ENCODE data around the gene KIAA1671.

KIAA1671 gene

DNA sequence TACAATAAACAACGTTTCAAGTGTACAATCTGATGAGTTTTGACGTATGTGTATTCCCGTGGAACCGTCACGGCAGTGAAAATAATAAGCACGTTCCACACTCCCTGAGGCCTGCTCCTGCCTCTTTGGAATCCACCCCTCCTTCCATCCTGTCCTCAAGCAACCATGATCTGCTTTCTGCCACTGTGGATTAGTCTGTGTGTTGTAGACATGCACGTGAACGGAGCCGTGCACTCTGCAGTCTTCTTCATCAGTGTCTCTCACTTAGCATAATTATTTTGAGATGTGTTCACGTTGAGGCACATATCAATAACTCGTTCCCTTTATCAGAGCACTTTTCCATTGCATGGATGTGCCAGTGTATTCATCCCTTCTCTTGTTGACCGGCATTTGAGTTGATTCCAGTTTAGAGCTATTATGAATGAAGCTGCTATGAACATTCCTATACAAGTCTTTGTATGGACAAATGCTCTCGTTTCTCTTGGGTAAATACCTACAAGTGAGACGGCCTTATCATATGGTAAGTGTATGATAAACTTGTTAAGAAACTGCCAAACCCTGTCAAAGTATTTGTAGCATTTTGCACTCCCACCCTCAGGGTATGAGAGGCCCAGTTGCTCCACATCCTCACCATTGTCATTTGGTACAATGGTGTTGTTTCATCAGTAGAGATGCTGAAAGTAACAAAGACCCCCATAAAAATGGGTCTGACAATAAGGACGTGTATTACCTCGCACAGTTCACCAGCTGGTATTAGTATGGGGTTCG, 144.3 kb downstream of the KIAA1671 start:
- DNase-seq, result no peak

DNA sequence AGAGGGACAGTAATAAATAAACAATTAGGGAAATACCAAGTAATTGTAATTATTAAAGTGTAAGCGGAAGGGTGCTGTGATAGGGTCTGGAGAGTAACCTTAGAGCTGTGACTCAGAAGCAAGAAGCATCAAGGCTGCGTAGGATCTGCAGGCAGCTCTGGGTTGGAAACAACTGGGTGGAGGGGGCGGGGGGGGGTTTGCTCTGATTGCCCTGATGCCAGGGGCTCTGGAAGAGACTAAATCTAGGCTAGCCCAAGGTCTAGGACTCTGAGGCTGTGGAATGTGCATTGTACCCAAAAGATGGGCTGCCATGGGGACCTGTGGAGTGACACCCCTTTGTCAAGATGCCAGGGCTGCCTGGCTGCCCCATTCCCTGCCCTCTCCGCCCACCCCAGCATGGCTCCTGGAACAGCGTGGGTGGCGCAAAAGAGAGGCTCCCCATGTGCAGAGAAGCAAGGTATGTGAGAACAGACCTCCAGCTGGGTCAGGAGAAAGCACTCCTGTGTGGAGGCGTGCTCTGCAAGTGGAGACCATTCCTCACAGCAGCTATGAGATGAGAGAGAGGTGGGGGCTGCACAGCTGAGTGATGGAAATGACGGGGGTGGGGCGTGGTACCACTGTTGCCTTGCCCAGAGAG, 146.0 kb downstream of the KIAA1671 start:
- no peak for DNase-seq

DNA sequence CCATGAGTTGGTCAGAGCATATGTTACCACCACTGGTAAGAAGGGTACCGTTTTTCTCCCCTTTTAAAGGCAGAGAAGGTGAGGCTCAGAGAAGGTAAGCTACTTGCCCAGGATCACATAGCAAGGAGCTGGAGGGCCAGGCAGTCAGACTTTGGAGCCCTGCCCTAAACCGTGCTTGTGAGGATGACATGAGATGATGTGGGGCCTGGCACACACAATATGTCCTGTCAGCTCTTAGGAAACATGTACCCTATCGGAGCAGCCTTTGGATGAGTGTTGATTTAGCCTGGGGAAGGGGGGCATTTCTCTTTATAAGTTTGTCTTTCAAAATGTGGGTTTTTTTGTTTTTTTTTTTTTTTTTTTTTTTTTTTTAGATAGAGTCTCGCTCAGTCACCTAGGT, 146.7 kb downstream of the KIAA1671 start:
- DNase-seq, result no peak

DNA sequence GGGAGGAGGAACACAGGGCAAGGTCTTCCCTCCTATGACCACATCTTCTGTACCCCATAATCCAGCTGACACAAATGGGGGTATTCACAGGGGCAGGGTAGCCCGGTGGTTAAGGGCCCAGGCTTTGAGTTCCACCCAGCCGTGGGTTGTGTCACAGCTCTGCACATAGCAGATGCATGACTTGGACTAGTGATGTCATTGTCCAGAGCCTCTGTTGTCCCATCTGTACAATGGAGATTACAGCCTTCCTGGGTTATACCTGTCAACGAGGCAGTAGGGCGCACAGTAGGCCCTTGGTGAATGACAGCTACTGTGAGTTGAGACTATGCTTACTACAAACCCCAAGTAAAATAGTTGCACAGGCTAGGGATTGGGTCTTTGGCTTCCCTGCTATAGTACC, 147.9 kb downstream of the KIAA1671 start:
- DNase-seq, result no peak

DNA sequence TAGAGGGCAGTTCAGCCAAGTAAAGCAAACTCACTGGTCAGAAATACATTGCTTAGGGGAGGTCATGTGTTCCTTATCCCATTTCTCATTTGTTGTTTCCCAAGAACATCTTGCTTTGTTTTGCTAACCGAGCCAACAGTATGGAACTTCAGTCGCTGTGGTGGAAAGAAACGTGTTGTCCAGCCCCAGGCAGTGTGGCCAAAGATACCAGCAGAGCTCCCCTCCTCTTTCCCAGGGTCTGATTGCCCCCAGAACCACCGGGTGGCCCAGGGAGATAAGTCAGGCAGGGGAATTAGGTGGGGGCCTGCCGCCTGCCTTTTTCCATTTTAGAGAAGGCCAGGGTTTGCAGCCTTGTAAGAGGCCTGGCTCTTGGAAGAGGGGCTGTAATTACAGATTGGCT, 148.4 kb downstream of the KIAA1671 start:
- DNase-seq, result no peak

DNA sequence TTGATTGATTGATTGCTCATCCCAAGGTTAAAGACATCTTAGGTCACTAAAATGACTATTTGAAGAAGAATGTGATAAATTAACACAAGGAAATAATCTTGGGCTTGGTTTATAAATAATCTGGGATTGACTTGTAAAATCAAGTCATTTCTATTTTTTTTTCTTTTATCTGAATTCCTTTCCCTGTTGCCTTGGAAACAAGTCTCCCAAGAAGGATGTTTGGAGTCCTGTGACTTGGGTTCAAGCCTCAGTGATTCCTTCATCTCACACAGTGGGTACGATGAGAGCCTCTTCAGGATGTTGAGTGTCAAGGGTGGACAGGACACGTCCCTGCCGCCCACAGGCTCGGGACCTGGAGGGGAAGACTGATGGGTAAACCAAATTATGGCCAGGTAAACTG, 149.0 kb downstream of the KIAA1671 start:
- DNase-seq, result no peak

DNA sequence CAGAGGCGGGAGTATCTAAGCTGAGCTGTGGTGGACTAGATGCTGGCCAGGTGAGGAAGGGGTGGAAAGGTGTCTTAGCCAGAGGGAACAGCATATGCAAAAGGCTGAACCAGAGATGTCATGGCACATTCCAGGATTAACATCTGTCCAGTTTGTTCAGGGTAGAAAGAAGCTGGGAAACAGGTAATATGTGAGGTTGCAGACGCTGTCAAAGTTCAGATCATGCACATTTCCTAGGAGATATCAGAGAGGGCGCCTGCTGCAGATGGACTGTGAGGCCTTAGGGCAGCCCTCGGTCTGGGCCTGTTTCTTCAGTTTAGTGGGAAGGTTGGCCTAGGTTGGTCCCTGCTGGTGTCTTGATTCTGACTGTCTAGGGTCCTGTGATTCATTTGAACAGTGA, 149.5 kb downstream of the KIAA1671 start:
- DNase-seq, result no peak

DNA sequence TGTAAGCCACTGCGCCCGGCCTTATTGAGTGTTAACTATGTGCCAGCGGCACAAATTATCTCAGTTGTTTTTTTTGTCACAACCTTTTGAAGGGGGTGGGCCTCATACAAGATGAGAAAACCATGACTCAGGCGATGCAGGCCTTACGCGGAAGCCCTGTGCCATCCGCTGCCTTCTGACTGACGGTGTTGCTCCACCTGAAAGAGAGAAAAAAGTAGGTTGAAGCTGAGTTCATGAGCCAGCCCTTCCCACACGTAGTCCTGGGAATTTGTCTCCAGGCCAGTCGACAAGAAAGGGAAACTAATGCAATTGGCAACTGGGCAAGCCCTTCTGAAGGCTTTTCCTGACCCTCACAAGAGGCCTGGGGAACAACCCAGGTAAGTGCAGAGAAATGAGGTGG, 150.2 kb downstream of the KIAA1671 start:
- DNase-seq, result no peak

DNA sequence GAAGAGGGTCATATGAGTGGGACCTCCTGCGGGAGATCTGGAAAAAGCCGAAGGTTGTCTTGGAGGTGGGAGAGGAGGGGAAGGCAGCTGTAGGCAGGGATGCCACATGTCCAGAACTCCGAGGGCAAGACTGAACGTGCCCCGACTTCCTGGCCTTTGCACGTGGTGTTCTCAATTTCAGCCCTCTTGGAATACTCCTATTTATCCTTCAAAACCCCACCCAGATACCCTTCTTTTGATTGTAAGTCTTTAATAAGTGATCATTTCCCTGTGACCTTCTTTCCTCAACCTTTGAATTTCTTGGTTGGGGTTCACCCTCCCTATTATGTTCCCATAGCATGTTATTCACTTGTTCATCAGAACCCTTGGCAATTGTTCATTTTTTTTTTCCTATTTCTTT, 151.9 kb downstream of the KIAA1671 start:
- no peak for DNase-seq

DNA sequence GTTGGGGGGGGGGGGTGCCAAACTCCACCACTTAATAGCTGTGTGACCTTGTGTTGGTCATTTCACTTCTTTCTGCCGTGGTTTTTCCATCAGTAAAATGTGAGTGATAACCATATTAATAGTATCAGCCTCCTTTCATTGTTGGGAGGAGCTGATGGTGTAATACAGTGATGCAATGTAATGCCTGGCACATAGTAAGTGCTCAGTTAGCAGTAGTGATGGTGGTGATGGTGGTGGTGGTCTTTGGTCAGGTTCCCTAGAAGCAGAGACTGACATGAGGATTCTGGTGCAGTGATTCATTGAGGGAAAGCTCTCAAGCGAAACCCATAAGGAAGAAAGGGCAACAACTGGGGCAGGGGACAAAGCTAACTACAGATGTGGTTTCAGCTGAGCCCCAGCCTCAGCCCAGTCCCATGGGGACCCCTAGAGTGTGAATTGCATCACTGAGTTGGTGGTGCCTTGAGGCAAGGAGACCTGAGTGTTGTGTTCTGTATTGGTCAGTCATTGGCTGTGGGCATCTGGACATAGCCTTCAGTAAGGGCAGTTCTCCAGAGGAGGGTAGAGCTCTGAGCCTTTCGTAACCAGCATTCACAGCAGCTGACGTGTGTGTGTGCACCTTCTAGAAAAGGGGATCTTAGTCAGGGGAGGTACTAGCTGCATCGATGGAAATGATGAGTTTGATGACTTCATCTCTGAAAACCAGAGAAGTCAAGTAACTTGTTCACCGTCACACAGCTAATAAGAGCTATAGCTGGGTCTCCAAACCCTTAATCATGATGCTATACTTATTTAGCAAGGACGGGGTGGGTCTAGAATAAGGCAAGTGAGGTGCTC, 153.5 kb downstream of the KIAA1671 start:
- no peak for DNase-seq

DNA sequence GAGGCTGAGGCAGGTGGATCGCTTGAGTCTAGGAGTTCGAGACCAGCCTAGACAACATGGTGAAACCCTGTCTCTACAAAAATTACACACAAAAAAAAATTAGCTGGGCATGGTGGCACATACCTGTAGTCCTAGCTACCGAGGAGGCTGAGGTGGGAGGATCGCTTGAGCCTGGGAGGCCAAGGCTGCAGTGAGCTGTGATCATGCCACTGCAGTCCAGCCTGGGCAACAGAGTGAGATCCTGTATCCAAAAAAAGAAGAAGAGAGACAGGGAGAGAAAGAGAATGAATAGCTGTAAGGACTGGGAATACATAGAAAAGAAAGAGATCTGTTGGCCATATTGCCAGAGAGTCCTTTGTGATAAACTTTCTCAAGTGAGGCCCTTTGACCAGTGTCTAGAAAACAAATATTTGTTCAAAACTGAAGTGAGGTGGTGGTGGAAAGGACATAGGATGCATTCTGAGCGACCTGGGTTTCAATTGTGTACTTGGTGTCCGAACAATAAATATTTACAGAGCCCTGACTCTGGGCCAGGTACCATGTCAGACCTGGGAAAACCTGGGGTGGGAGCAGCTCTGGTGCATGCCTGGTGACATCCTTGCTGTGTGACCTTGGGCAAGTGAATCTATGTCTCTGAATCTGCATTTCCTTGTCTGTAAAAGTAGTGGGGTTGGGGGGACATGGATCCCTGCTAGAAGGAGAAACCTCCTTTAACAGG, 157.5 kb downstream of the KIAA1671 start:
- no peak for DNase-seq

DNA sequence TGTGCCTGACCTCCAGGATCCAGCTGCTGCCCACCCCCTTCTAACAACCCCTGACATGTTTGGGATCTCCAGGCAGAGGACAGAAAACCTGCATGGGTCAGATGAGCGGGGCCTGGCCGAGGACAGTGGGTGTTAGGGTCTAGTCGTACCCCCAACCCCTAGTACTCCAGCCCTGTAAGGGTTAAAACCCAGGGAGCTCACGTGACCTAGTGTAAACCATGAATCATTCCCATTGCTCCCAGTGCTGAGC, 158.0 kb downstream of the KIAA1671 start:
- no peak for DNase-seq

DNA sequence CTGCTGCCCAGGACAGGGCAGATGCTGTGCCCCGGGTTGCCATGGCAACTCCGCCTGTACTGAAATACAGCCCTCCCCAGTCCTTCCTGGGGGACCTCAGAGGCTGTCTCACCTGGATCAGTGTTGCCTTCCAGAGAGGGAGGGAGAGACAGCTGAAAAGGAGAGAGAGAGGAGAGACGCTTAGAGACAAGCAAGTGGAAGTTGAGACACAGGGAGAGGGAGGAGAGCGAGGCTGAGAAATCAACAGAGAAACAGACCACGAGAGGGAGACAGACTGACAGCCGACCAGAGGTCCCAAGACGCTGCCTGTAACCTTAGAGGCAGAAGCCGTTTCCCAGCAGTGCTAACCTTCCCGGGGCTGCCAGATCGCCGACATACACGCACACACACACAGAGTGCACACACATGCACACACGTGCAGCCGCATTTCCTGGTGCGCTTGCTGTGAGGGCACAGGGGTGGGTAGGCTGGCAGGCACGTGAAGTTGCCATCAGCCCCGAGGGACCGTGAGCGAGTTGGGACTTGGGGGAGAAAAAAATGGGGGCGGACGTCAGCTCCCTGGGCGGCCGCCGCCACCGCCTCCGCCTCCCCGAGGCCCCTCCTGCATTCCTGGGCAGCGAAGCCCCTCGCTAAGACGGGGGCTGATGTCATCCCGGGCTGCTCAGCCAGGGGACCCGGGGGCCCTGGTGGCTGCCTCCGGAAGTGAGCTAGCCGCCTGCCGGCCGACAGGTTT, 158.5 kb downstream of the KIAA1671 start:
- peak in 3 of 4 experiments; percentile 15 to 44 (median 30) for DNase-seq

DNA sequence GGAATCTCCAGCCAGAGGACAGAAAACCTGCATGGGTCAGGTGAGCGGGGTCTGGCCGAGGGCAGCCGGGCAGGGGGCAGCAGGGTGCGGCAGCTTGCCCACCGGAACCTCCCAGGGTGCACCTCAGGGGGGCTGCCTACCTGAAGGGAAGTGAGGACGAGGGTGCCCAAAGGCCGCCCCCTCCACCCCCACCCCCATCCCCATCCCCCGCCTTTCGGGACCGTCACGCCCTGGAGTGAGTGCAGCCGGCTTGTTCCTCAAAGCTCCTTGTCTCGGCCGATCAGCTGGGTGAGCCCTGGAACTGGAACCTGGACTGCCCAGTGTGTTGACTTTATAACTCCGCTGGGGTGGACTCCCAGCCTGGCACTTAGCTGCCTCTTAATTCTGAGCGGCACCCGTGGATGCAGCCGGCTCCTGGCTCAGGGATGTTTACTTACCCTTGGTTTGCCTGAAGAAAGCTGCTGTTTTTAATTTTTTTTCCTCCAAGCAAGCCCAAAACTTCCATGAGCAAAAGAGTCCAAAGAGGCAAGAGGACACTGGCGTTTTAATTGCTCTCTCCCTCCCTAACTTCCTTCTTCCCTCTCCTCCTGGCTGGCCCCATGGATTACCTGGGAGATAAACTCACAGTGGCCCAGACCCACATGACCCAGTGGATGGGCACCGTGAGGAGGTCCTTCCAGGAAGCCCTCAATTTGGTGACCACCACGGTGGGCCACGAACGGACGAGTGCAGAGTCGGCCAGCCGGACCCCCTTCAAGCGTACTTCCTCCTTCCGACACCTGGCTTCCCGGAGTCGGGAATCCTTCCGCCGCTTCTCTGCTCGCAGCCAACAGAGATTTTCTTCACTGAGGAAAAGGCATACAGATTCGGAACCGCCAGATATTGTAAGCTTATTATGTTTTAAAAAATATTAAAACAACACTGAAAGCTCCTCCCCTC, 159.3 kb downstream of the KIAA1671 start:
- no peak for DNase-seq

DNA sequence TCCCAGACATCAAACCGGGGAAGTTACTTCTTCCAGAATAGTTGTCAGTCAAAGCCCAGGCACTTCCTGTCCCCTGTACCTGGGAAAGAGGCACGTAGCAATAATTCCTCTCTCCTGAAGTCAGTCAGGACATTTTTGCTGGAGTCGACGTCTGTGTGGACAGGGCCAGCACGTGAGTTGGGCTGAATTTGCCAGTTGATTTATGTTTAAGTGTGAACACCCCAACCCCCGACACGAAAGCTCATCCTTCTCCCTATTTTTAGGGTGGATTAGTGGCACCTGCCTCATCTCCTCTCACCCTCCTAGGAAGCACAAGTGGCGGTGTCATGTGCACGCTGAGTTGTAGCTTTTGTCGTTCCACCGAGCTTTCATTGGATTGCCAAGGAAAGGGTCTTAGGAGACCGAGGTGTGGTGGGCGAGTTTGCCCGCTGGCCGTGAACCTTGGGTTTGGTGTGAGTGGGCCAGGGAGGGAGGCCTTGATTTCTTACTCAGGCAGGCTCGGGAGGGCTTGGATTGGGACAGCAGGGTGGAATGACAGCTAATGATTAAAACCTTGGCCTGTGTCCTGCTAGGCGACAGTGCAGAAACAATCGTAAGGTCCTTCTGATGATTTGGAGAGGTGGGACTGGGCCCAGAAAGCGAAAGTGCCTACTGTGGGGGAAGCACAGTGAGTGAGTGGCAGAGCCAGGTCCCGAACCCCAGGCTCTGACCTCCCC, 160.2 kb downstream of the KIAA1671 start:
- no peak for DNase-seq

DNA sequence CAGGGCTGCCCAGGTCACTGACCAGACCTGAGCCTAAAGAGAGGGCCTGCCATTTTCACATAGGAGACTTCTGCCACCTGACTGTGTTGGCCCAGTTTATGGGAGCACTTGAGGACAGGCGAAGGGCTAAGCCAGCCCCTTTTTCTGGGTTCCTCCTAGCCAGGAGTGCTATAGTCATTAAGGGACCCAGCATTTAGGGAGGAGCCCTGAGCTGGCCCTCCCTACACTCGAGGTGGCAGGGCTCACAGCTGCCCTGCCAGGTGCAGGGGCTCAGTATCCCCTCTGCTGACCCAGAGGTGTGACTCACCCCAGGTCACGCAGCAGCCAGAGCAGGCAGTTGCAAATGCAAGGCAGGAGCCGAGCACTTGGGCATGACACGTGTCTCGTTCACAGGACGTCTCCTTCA, 160.8 kb downstream of the KIAA1671 start:
- DNase-seq, result no peak

DNA sequence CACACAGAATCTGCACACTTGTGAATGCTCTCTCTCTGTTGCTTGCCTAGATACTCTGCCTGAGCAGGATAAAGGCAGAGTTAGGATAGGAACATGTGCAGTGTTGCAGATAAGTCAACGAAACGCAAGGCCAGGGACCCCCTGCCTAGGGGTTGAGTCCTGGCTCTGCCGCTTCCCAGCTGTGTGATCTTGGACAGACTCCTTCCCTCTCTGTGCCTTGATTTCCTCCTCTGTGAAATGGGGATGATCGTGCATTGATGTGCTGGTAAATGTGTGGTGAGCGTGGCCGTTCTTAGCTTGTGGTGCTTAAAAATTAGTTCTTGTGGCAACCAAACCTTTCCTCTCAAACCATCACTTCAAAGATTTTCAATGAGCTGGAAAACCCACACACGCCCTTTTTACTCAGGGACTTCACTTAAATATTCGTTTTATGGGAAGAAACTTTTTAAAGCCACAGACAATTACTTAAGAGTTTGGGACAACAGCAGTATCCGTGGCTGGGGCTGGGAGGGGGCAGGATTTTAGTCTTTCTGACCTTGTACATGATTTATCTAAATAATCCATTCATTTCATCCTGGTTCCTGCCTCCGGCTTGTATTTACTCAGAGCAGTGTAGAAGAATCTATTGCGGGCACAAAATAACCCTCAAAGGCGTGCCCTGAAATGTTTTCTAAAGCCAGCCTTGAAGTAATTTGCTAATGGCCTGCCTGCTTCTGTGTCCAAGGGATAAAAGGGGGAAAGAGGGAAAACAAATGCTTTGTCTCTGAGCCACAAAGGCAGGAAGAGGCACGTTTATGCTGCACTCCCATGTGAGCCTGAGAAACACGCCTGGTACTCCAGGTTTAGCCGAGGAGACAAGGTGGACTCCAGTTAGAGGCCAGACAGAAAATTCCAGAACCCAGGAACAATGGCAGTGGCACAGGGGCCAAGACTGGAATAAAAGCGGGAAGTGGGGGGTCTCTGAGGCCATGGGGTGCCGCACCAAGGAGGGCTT, 162.2 kb downstream of the KIAA1671 start:
- DNase-seq, result no peak

DNA sequence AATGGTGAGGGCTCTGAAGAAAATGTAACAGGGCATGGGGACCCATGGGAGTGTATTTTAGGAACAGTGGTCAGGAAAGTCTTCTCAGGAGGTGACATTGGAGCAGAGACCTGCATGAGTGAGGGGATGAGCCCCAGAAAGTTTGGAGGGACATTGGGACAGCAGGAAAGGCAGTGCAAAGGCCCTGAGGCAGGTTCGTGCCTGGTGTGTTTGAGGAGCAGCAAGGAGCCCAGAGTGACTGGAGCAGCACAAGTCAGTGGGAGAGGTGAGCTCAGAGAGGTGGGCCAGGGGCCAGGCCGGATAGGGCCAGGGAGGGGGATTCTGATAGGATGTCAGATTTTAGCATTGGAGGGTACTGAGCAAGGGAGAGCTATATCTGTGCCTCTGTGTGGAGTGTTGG, 167.1 kb downstream of the KIAA1671 start:
- DNase-seq, result no peak

DNA sequence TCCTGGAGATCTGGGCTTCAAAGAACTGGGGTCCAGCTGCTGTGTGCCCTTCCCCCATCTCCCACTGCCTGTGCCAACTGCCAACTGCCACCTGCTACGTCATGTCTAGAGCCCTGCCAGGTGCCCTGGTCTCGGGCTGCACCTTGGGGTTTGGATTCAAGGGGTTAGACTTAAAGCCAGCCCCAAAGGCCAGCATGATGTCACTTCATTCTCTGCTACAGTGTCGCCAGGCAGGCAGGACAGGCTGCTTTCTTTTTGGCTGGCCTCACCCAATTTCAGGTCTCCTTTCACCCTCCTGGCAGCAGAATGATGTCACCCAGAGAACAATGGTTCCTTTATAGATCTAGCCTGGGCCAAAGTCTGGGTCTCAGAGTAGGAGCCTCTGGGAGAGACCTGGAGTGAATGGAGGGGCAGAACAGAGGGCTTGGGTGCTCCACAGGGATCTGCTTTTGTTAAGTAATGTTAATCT, 167.6 kb downstream of the KIAA1671 start:
- no peak for DNase-seq
